Pancreas (tissue), 10 donors: ENCODE measurements around the gene TTLL10. TPM values are rescaled to one million over a fixed set of nuclear protein-coding genes. Genes with fewer than 3 reads are reported as not detected.

Source experiments
- ATAC-seq, 4 donors: fragments of 200-7000 bp; cut with Tn5 transposase; one replicate each; pipeline versions ENCODE4 v1.8.0 to v1.9.1; 2020; ENCODE audit warnings: mild to moderate bottlenecking in 4 of 4, moderate library complexity in 4 of 4
- DNase-seq, 6 donors: peaks; one replicate each; pipeline ENCODE4 v3.0.0-alpha.2; 2020
- FAIRE-seq: peaks from 2 replicates; lab custom pipeline; 2012; peaks lifted over from hg19 to GRCh38; lab: Jason Lieb, UNC
- H3K27ac ChIP-seq, 4 donors: fragments of 200-600 bp; sonication (generic); 1 replicate in 3 of 4; 2 replicates in 1 of 4; pipeline versions ENCODE4 v1.5.0 to v1.8.0; 2020
- H3K27me3 ChIP-seq, 4 donors: fragments of 200-600 bp; one replicate each; pipeline ENCODE4 v1.8.0; 2021
- H3K36me3 ChIP-seq, 3 donors: fragments of 200-600 bp; sonication (generic) in 1 of 3; one replicate each; pipeline versions ENCODE4 v1.5.0 to v1.8.0; 2020 to 2021
- H3K4me1 ChIP-seq, 3 donors: fragments of 200-600 bp; one replicate each; pipeline ENCODE4 v1.8.0; 2021
- H3K4me3 ChIP-seq, 4 donors: fragments of 200-600 bp; sonication (generic) in 2 of 4; one replicate each; pipeline versions ENCODE4 v1.5.0 to v1.8.0; 2020 to 2021
- H3K9me3 ChIP-seq, 4 donors: fragments of 200-600 bp; one replicate each; pipeline ENCODE4 v1.8.0; 2021
- WGBS, 2 donors: extraction: QIAGEN DNeasy Blood & Tissue Kit; methylation state at CpG; one replicate each; pipeline ENCODE4 v1.1.7; 2013; 5-methylcytosine and 5-hydroxymethylcytosine counted together
- intact Hi-C, 3 donors: fragments of 100-400 bp; cut with DNase I; formaldehyde crosslinking; loops; one replicate each; pipeline versions ENCODE4 v1.11.1 to v1.14.2; 2022
- polyA plus RNA-seq, 2 donors: library from polyadenylated mRNA; stranded (reverse); fragments of 200-250 nt; gene quantifications; one replicate each; pipeline ENCODE4 v1.2.3, GENCODE V29; 2013
- total RNA-seq, 6 donors: library from RNA; stranded (reverse); fragmentation: NEBNext Ultra II Directional in 4 of 6; extraction: Animal tissue kit (Norgen Biotek cat#: 25700) in 4 of 6; gene quantifications; one replicate each; pipeline versions ENCODE4 v1.2.1 to v1.2.4, GENCODE V29; 2021 to 2023
- TF ChIP-seq, protein P1 (sequence below), 4 donors: fragments of 200-600 bp; sonication (generic) in 3 of 4; IDR thresholded peaks; one replicate each; pipeline versions ENCODE4 v1.5.0 to v1.8.0; 2021; ENCODE audit warnings: antibody characterized with exemption in 4 of 4
- donor health status: healthy with polysubstance abuse.
- donor health status: DM: no; HTN: no; CAD: no; lungs with moderate emphysema.
- donor health status: DM: no; HTN: no; CAD: no.
- donor health status: control.
- donor health status: control.
- donor health status: Bipolar disorder and iron deficiency.
- donor health status: DM: yes; HTN: yes; CAD: no.
- donor health status: DM: no; HTN: no; CAD: no.
- donor health status: DM: no; HTN: no; CAD: no.
- donor health status: DM: yes; HTN: yes; CAD: no.

Gene TTLL10
- total and polyA plus RNA-seq, 8 donors: 0.20 to 1.6 (median 0.41) TPM; not detected in 1

DNA sequence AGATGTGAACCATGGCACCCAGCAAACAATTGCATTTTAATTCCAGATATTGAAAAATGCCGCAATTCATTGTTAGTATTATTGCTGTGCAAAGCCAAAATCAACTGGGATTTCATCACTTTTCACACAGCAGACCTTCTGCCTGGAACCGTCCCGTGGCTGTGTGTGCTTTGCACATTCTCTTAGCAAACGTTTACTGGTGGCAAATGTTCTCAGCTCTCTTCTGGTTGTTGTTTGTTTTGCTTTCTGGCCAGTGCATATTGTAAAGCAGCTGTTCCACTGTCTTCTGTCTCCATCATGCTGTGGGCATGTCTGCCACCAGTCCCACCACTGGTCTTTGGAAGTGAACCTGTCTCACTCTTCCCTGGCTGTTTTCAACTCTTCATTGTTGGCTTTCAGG, 19.8 kb upstream of the TTLL10 start:
- no peak for ATAC-seq
- Histone ChIP-seq H3K27me3 (no peaks in the 10 kb centered on the region), H3K36me3 (no peaks in the 10 kb centered on the region), H3K4me1 (peaks cover 6 to 7% (median 6%) of the 10 kb centered on the region in 3 donors), H3K27ac (no peak overlapping the region), H3K9me3 (no peaks in the 10 kb centered on the region), H3K4me3 (no peak overlapping the region)
- FAIRE-seq: no peak
- intact Hi-C loops: no loop called here
- DNase-seq: no peak
- 33 to 52% methylated on average over 4 of the region's 4 CpGs for WGBS, 2 donors
- TF ChIP-seq, protein P1, sequence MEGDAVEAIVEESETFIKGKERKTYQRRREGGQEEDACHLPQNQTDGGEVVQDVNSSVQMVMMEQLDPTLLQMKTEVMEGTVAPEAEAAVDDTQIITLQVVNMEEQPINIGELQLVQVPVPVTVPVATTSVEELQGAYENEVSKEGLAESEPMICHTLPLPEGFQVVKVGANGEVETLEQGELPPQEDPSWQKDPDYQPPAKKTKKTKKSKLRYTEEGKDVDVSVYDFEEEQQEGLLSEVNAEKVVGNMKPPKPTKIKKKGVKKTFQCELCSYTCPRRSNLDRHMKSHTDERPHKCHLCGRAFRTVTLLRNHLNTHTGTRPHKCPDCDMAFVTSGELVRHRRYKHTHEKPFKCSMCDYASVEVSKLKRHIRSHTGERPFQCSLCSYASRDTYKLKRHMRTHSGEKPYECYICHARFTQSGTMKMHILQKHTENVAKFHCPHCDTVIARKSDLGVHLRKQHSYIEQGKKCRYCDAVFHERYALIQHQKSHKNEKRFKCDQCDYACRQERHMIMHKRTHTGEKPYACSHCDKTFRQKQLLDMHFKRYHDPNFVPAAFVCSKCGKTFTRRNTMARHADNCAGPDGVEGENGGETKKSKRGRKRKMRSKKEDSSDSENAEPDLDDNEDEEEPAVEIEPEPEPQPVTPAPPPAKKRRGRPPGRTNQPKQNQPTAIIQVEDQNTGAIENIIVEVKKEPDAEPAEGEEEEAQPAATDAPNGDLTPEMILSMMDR (IDR thresholded peaks at IDR 0.05): no peak

DNA sequence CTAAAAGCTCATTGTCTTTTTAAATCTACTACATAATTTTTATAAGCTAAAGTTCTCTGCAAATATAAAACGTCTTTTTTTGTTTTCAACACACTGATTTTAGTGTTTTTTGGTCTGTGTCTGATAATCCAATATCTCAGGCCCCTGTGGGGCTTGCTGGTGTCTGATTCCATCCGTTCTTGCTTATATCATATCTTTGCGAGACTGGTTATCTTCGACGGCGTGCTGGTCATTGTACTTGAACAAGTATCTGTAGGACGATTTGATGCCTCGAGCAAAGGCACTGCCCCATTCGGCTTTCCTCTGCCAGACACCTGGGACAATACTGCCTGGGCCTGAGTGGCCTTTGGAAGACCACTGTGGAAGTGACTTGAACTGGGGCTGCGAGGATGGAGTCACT, 18.4 kb upstream of the TTLL10 start:
- FAIRE-seq (no peak), ATAC-seq (no peak)

DNA sequence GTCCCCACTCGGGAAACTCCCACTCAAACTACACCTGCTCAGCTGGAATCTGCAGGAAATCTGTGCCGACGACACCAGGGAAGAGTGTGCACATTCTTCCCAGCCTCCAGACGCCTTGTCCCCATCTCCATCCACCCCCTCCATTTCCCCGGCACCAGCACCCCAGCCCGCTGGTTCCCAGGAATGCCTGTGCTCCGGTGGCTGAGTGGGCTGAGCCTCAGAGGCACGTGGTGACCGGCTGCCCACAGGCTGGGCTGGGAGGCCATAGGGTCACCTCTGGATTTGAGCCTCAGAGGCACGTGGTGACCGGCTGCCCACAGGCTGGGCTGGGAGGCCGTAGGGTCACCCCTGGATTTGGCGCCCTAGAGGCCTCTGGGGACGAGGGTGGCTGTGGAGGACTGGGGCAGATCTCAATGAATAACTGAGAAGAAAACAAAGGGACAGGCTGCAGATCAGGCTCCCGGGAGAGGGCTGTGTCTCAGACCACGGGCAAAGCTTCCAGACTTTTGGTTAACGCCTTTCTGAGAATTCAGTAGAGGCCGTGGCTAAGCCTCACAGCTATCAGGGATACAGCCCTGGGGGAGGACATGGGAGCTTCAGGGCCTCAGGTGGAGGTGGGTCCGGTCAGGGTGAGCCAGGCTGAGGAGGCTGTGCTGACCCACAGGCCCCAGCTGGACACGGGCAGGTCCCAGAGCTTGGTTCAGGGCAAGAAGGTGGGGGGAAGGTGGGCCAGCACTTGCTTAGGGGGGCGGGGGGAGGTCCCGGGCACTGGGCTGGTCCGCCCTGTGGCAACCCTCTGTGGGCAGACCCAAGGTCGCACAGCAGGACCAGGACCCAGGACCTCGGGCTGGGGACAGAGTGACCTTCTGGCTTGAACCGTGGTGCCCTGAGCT, 17.3 kb upstream of the TTLL10 start:
- intact Hi-C loops: no loop called here
- peaks cover 6 to 9% (median 6%) of the 10 kb centered on the region in 3 donors for H3K4me1 ChIP-seq
- no peak overlapping the region for H3K4me3 ChIP-seq
- TF ChIP-seq, protein P1 (IDR thresholded peaks at IDR 0.05): no peak
- 76 to 79% methylated on average over 26 of the region's 26 CpGs for WGBS, 2 donors
- no peaks in the 10 kb centered on the region for H3K9me3 ChIP-seq
- no peaks in the 10 kb centered on the region for H3K36me3 ChIP-seq
- ATAC-seq: no peak
- FAIRE-seq: no peak
- peak in 1 of 6 donors; percentile 47 for DNase-seq
- H3K27me3 ChIP-seq: no peaks in the 10 kb centered on the region
- H3K27ac ChIP-seq: no peak overlapping the region

More for the DNA sequence above, 18.4 kb upstream of the TTLL10 start:
- Histone ChIP-seq H3K36me3 (no peaks in the 10 kb centered on the region), H3K9me3 (no peaks in the 10 kb centered on the region), H3K4me3 (no peak overlapping the region), H3K27ac (no peak overlapping the region), H3K27me3 (no peaks in the 10 kb centered on the region), H3K4me1 (peaks cover 6 to 9% (median 6%) of the 10 kb centered on the region in 3 donors)
- DNase-seq: no peak
- intact Hi-C loops: no loop called here
- TF ChIP-seq, protein P1 (IDR thresholded peaks at IDR 0.05): no peak
- WGBS, 2 donors: 72 to 85% methylated on average over 10 of the region's 10 CpGs

DNA sequence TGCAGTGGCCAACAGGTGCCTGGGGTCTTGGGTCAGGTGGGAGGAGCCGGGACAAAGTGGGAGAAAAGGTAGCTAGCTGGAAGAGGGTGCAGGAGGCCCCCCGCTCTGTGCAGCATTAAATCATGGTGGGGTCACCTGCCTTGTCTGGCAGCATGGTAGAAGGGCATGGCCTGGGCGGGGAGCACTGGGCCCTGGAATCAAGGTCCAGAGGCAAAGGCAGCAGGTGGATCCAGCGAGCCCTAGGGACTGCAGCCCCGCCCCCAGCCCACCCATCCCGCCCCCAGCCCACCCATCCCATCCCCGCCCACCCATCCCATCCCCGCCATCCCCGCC, 16.7 kb upstream of the TTLL10 start:
- ATAC-seq (no peak), DNase-seq (peak in 3 of 6 donors; percentile 40 to 61 (median 48)), FAIRE-seq (no peak)
- no peak overlapping the region for H3K4me3 ChIP-seq
- no peaks in the 10 kb centered on the region for H3K9me3 ChIP-seq
- intact Hi-C loops: no loop called here
- 7 to 33% methylated on average over 2 to 7 of the region's 9 CpGs for WGBS, 2 donors
- peaks cover 6 to 9% (median 6%) of the 10 kb centered on the region in 3 donors for H3K4me1 ChIP-seq
- H3K27ac ChIP-seq: no peak overlapping the region
- H3K36me3 ChIP-seq: no peaks in the 10 kb centered on the region
- TF ChIP-seq, protein P1 (IDR thresholded peaks at IDR 0.05): no peak
- no peaks in the 10 kb centered on the region for H3K27me3 ChIP-seq
